GM20000 (cell line): Measurements from ENCODE around the gene CRYGN.

Source experiments
- DNase-seq: peaks from one replicate; pipeline ENCODE4 v3.0.0; 2012; ENCODE audit warnings: low spot score
- CTCF ChIP-seq: IDR thresholded peaks from 2 replicates; pipeline ENCODE4 v1.5.1; 2012; ENCODE audit warnings: mild to moderate bottlenecking, control low read depth; ENCODE audit errors: extremely low read depth, missing control alignments

The CRYGN gene

GRCh38 chr7:151482883-151483710, 43.2 kb upstream of the CRYGN start:
- no peak for DNase-seq
- TF ChIP-seq CTCF: no peak

- DNase-seq: no peak
- no peak for TF ChIP-seq CTCF
These were observed 41.9 kb upstream of the CRYGN start for GRCh38 chr7:151481650-151482505.

DNA sequence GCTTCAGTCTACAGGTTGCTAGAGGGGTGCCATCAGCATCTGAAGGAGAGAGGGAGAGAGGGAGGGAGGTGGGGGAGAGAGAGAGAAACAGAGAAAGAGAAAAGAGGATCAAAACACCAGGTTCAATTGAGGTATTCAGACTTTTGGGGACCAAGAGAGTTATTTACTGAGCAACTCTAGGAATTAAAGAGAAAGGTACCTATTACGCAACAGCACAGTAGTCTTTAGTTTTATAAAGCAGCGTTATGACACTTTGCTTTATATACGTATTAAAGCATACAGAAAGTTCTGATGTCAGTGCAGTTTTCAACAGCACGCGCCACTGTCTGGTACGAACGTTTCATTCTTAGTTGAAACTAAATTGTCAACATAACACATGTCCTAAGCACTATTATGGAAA, 37.9 kb upstream of the CRYGN start:
- no peak for TF ChIP-seq CTCF
- DNase-seq: no peak

DNA sequence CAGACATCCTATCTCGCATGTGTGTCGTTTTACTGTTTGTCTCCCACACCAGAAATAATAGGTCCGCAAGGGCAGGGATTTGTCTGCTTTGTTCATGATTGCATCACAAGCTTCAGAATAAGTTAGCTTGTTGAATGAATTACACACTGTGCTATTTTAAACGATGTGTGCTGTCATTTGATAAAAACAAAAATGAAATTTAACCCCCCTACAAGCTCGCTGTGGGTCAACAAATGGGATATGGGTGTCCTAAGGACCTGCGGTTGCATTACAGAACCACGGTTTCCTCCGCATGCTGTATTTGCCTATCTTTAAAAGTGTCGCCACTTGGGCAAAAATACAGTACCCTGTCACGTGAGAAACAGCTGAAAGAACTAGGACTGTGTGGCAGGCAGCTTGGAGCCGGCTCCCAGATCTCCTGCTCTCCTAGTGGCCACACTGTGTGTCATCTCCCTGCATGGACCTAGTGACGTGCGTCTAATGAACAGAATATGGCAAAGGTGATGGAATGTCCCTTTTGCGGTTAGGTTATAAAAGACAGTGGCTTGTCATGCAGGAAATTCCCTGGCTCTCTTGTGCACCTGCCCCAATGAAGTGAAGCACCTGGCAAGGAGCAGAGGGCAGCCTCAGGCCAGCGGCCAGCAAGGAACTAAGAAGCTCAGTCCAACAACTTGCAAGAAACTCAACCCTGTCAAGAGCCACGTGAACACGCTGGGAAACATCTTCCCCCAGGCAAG, 32.9 kb upstream of the CRYGN start:
- no peak for TF ChIP-seq CTCF
- no peak for DNase-seq

- no peak for DNase-seq
- TF ChIP-seq CTCF: no peak
These were observed 30.8 kb upstream of the CRYGN start for GRCh38 chr7:151470711-151471110.

GRCh38 chr7:151469281-151469680, 29.3 kb upstream of the CRYGN start:
- no peak for TF ChIP-seq CTCF
- DNase-seq: no peak
